ENCODE results near the gene HP. TPM values are rescaled to one million over a fixed set of nuclear protein-coding genes. Genes with fewer than 3 reads are reported as not detected.

The HP gene
- total and polyA plus RNA-seq, 2 of the 8 experiments (the other 6 are each of a cell fraction or from before 2014, with no cell fraction given) = not detected

GRCh38 chr16:72043539-72043938 is 10.8 kb upstream of the HP start:
- H2BK15ac ChIP-seq (ENCODE audit: low read length) = no peak overlapping the region
- no peak overlapping the region for H3K27ac ChIP-seq (ENCODE audit: low read depth, low read length)
- POLR2A ChIA-PET (ENCODE audit: partially characterized antibody) = no interaction called here
- no peak overlapping the region for H3K4me2 ChIP-seq (ENCODE audit: insufficient read depth in 1 of 2, low read depth in 2 of 2, low read length in 2 of 2)
- H3K27me3 ChIP-seq (replicated peaks in 1 of 4; ENCODE audit: control insufficient read depth in 3 of 4, extremely low read depth in 1 of 4, insufficient read depth in 3 of 4, low read length in 3 of 4) = no peaks in the 10 kb centered on the region
- H3K23ac ChIP-seq (ENCODE audit: insufficient read length) = no peak overlapping the region
- no peak overlapping the region for H4K8ac ChIP-seq (ENCODE audit: extremely low read depth, insufficient read depth, low read length)
- no peaks in the 10 kb centered on the region for H3K4me1 ChIP-seq (replicated peaks in 1 of 4; ENCODE audit: control insufficient read depth in 3 of 4, insufficient read depth in 4 of 4, low read length in 3 of 4)
- H4K91ac ChIP-seq (replicated peaks; ENCODE audit: insufficient read length, low read length) = no peak overlapping the region
- no peak overlapping the region for H2BK120ac ChIP-seq (replicated peaks; ENCODE audit: low read depth, low read length)
- DNase-seq (ENCODE audit: low read depth in 1 of 2, low spot score in 2 of 2) (no peak), FAIRE-seq (no peak)
- H2BK5ac ChIP-seq (ENCODE audit: low read depth, low read length) = no peak overlapping the region
- no peaks in the 10 kb centered on the region for H3K36me3 ChIP-seq (ENCODE audit: control insufficient read depth in 2 of 4, insufficient read depth in 4 of 4, low read length in 3 of 4)
- no peak overlapping the region for H3K18ac ChIP-seq (ENCODE audit: extremely low read depth, low read length)
- H4K20me1 ChIP-seq (replicated peaks in 1 of 2; ENCODE audit: control insufficient read depth in 1 of 2, insufficient read depth in 2 of 2, low read length in 2 of 2) = no peaks in the 10 kb centered on the region
- no peak overlapping the region for H2BK12ac ChIP-seq (ENCODE audit: low read depth, low read length)
- no peaks in the 10 kb centered on the region for H3K79me2 ChIP-seq (ENCODE audit: control insufficient read depth in 1 of 2, insufficient read depth in 2 of 2, low read length in 2 of 2)
- H3K56ac ChIP-seq (replicated peaks; ENCODE audit: insufficient read length, low read depth, low read length) = no peak overlapping the region
- no peak overlapping the region for H3K4ac ChIP-seq (replicated peaks; ENCODE audit: insufficient read length, low read depth, low read length)
- H2AK5ac ChIP-seq (ENCODE audit: low read depth, low read length) = no peak overlapping the region
- H3K23me2 ChIP-seq (ENCODE audit: low read depth, low read length) = no peaks in the 10 kb centered on the region
- no peak overlapping the region for H2AFZ ChIP-seq (ENCODE audit: low read length)
- H3K14ac ChIP-seq (ENCODE audit: insufficient read length) = no peak overlapping the region
- H3K9me3 ChIP-seq (ENCODE audit: insufficient read depth in 2 of 2, low read depth in 1 of 2, low read length in 1 of 2) = no peaks in the 10 kb centered on the region
- H3K9ac ChIP-seq (replicated peaks in 1 of 4; ENCODE audit: extremely low read depth in 1 of 4, low read depth in 3 of 4, low read length in 3 of 4) = no peak overlapping the region
- no peak for TF ChIP-seq HDAC6 (IDR thresholded peaks at IDR 0.05; ENCODE audit: low read depth, low read length)
- no peak for TF ChIP-seq EGR1 (IDR thresholded peaks at IDR 0.05; ENCODE audit: borderline replicate concordance, low read depth, low read length)
- no peak overlapping the region for H4K5ac ChIP-seq (ENCODE audit: insufficient read length, low read depth, low read length)
- H2BK20ac ChIP-seq (ENCODE audit: low read length) = no peak overlapping the region
- no peaks in the 10 kb centered on the region for H3K79me1 ChIP-seq (ENCODE audit: low read depth, low read length)
- 92% methylated on average over 1 of the region's 1 CpG; no CpG with 5 or more reads in 1 of the 2 experiments for WGBS, 2 experiments (ENCODE audit: extremely low coverage in 1 of 2, insufficient coverage in 1 of 2, insufficient read length in 1 of 2, insufficient replicate concordance in 2 of 2, low coverage in 1 of 2, low lambda C conversion rate in 2 of 2, missing lambda C conversion rate in 1 of 2)
- CTCF ChIA-PET (ENCODE audit: partially characterized antibody) = no interaction called here
- no peak overlapping the region for H3K4me3 ChIP-seq (ENCODE audit: extremely low read depth in 1 of 4, insufficient read depth in 2 of 4, low read depth in 3 of 4, low read length in 4 of 4)

Data from H1 (cell line).